ENCODE measurements around the gene PROK2.

- no peak for TF ChIP-seq CTCF (IDR thresholded peaks at IDR 0.05)
- no peak for TF ChIP-seq POLR2A (IDR thresholded peaks at IDR 0.05)
Measured at GRCh38 chr3:71763426-71763825, 21.5 kb downstream of the PROK2 start.

Data from lower leg skin (tissue), 3 donors.